ENCODE data around the gene SPATA2L.

DNA sequence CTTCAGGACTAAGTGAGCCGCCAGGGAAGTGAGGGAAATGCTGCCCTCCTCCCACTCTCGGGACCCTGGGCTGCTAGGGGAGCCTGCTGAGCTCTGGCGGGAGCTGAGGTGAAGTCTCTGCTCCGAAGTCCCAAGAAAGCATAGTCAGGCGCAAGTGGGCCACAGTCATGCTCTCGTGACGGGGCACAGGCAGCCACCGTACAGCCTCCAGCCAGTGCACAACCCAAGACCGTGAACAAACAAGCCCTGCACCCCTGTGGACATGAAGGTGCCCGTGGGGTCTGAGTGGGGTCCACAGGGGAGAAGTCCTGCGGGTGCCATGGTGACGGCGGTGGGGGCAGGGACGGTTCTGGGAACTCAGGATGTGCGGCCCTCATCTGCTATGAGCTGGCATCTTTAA, 44.5 kb upstream of the SPATA2L start:
- TF ChIP-seq, protein P1, sequence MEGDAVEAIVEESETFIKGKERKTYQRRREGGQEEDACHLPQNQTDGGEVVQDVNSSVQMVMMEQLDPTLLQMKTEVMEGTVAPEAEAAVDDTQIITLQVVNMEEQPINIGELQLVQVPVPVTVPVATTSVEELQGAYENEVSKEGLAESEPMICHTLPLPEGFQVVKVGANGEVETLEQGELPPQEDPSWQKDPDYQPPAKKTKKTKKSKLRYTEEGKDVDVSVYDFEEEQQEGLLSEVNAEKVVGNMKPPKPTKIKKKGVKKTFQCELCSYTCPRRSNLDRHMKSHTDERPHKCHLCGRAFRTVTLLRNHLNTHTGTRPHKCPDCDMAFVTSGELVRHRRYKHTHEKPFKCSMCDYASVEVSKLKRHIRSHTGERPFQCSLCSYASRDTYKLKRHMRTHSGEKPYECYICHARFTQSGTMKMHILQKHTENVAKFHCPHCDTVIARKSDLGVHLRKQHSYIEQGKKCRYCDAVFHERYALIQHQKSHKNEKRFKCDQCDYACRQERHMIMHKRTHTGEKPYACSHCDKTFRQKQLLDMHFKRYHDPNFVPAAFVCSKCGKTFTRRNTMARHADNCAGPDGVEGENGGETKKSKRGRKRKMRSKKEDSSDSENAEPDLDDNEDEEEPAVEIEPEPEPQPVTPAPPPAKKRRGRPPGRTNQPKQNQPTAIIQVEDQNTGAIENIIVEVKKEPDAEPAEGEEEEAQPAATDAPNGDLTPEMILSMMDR (conservative IDR thresholded peaks at IDR 0.05) = no peak
- TF ChIP-seq EZH2 (IDR thresholded peaks at IDR 0.05; ENCODE audit: low read depth) = no peak
